ENCODE results near the gene MTX3.

Gene MTX3

DNA sequence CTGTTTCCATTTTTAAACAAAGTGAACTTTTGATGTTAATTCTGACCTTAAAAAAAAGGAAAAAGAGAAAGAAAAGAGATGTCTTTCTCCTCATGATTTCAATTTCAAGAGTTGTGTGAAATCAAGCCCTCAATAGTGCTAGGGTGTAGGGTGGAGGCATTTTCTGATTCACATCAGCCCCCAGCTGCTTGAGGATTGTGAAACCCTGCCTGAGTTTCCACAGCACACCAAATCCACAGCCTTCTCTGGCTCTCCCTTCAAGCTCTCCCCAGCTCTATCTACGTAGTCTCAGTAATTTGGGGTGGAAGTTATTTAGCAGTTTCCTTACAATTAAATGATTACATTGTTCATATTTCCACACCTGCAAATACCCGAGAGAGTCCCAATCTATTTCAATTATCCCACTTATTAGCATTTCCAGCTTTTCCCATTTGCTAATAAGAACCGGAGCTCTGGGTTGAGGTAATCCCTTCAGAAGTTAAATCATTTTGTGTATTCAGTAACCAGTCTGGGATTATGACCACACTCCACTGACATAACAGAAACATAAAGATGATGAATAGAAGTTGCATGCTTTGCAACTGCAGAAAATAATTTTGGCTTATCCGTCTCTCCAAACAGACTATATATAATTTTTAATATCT is 54.9 kb downstream of the MTX3 start:
- DNase-seq (ENCODE audit: low spot score) (no peak), FAIRE-seq (no peak)

- DNase-seq (ENCODE audit: low spot score) (no peak), FAIRE-seq (no peak)
Measured at GRCh38 chr5:79934681-79935080, 56.4 kb downstream of the MTX3 start.

GRCh38 chr5:79932510-79933504 is 58.3 kb downstream of the MTX3 start:
- DNase-seq (ENCODE audit: low spot score): no peak
- no peak for FAIRE-seq

GRCh38 chr5:79931866-79932265 is 59.2 kb downstream of the MTX3 start:
- DNase-seq (ENCODE audit: low spot score) (no peak), FAIRE-seq (no peak)

- FAIRE-seq: no peak
- no peak for DNase-seq (ENCODE audit: low spot score)
Measured at GRCh38 chr5:79931409-79931808, 59.7 kb downstream of the MTX3 start.

GRCh38 chr5:79929095-79929494 is 62.0 kb downstream of the MTX3 start:
- FAIRE-seq: no peak
- no peak for DNase-seq (ENCODE audit: low spot score)
